Astrocyte of the hippocampus (primary cell): ENCODE measurements around the gene ILDR1.

Experiments
- DNase-seq: peaks from one replicate; pipeline ENCODE4 v3.0.0; 2011; ENCODE audit warnings: low read depth, low spot score

ILDR1 gene

DNA sequence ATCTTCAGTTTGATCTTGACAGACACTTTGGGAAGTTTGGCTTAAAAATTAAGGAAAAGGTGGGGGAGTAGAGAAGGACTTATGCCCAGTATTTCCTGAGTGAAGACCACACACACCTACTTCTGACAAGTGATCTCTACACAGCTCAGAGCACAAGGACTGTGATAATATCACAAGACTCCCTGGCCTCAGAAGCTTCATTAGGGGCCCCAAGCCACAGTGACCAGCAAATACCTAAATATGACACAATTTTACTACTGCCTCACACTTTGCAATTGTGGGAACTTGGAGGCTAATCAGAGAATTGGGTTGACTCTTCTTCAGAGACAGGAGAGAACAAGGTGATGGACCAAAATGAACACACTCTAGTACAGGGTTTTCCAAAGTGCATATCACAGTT lies 2.6 kb downstream of the ILDR1 start:
- DNase-seq, result no peak

GRCh38 chr3:122014741-122015140 lies 7.3 kb downstream of the ILDR1 start:
- no peak for DNase-seq

DNA sequence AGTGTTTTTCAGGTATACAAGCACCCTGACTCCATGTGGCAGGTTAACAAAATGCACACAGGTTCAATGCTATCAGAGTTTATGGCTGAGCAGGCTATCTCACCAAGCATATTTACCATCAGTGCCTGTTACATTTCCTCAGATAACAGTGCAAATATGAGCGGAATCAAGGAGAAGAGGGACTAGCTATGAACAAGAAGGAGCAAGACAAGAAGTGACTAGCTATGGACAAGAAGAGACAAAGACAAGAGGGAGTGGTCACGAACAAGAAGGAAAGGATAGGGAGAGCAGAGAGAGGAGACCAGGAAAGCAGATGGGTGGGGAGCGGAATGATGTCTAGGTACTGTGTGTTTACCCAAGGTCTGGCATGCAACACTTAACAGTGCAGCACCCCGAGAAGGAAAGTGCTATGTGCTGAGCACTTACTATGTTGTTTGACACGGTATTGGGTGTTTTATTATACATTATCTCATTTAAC lies 8.6 kb downstream of the ILDR1 start:
- no peak for DNase-seq

DNA sequence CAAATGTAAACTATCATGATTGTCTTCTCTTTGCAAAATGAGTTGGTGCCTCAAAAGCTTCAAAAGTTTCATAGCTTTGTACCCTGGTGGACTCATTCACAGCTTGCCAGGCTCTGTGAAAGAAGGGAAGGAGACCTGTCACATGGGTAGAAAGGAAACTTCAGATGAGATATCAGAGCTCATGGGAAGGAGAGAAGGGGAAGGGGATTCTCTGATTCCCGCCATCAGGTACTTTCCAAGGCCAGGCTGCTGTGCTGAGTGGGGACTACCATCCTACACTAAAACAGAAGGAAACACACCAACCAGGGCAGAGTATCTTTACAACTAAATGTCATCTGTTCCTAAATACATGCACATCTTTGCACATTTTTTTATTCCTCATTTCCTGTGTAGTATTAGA lies 9.2 kb downstream of the ILDR1 start:
- DNase-seq, result no peak

- DNase-seq, result no peak
Observed at GRCh38 chr3:122011396-122011795, 10.7 kb downstream of the ILDR1 start.

- DNase-seq, result no peak
Observed at GRCh38 chr3:122010506-122010905, 11.5 kb downstream of the ILDR1 start.

DNA sequence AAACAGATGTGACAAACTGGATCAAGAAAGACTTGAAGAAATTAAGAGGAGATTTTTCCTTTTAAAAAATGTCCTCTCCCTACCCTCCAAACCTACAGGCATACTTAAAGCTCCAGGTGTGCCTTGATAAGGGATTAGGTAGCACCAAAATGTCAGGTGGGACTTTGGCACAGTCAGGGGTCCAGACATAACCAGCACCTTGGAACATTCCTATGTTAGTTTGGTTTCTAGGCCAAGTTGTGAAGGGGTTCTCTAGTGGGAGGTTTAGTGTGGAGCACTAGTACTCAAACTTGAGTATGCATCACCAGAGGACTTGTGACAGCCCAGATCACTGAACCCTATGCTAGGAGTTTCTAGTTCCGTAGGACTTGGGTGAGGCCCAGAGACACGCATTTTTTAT lies 13.9 kb downstream of the ILDR1 start:
- DNase-seq, result no peak

DNA sequence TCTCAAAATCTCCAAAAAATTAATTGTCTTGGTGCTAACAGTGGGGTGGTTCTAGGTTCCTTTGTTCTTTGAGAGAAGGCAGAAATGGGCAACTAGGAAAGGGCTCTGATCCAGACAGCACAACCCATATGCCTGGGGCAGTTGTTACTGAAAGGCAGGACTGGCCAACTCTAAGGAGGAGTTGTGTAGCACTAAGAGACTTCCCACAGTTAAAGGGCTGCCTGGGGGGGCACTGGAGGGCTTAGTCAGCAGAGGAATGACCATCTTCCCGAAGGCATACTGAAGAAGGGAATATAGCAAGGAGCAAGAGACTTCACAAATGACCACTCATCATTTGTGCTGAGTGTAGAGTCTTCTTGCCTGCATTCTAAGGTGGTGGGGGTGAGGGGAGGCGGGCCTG lies 15.8 kb downstream of the ILDR1 start:
- no peak for DNase-seq

DNA sequence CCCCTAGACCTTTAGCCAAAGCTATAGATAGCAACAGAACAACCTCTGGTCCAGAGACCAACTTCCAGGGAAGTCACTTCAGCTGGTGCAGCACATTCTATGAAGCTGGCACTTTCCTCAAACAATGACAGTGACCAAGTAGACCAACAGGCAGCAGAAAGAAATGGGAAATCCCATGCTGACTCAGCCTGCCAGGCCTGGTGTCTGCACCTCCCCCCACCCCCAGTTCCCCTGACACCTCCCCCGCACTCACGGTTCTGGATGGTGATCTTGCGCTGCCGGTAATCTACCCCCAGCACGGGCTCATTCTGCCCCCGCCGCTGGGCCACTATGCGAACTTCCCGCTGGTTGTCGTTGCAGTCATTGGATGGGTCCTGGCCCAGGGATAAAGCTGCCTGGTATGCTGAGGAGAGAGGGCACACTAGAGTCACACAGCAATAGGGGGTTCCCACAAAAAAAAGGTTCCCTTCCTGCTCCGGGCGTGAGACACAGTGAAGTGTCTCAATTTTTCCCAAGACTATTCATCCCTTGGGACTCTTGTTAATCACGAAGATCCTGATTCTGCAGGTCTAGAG lies 17.0 kb downstream of the ILDR1 start:
- DNase-seq, result no peak

DNA sequence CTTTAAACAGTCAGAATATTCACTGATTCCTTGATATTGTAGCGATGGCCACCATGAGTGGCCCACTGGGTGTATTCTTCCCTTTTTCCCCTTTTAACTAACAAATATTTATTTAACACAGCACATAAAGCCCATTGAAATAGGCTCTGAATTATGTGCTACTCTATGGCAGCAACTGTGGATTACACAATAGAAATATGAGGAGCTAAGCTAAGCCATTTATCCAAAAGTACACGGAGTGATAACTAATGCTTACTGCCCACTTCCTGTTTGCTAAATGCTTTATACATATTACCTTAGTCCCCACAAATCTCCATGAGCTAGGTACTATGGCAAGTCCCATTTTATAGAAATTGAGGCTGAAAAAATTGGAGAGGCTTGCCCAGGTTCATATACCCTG lies 17.9 kb downstream of the ILDR1 start:
- DNase-seq, result no peak

DNA sequence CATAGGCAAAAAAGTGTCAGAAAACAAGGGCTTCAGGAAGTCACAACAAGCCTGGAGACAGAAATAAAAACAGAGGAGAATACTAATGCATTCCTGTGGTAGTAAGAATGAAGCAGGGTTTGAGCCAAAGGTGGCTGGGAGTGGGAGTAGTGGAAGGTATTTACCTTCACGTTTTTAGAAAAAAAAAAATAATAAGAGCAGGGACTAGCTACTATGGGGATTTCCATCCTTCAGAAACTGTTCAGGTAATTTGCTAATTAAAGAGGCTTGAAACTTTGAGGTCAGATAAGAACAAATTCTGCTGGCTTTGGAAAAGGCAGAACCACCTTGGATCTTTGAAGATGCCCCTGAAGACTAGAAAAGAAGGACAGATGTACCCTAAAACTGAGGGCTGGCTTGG lies 18.4 kb downstream of the ILDR1 start:
- peak; percentile 62 for DNase-seq

GRCh38 chr3:122003112-122003511 lies 18.9 kb downstream of the ILDR1 start:
- DNase-seq, result no peak

- no peak for DNase-seq
Observed at GRCh38 chr3:122002611-122003010, 19.4 kb downstream of the ILDR1 start.

- no peak for DNase-seq
Observed at GRCh38 chr3:122001892-122002291, 20.2 kb downstream of the ILDR1 start.

GRCh38 chr3:122000936-122001605 lies 21.0 kb downstream of the ILDR1 start:
- DNase-seq, result no peak

DNA sequence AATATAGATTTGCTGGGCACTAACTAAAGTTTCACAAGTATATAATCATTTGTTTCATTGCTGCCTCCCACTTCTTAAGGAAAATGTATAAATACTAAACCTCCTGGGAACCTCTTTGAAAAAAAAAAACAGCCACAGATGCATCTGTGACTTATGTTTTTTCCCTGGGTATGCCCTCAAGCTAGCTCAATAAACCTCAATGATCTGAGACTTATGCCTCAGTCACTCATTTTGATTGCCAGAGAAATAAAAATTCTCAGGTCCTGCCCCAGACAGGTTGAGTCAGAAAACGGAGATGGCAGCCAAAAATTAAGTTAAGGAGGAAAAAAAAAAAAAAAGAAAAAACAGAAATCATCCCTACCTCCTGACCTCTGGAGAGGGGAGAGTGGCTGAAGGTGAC lies 22.1 kb downstream of the ILDR1 start:
- DNase-seq, result no peak

- no peak for DNase-seq
Observed at GRCh38 chr3:121998611-121999473, 23.2 kb downstream of the ILDR1 start.

- DNase-seq, result peak; percentile 22
Observed at GRCh38 chr3:121998030-121998580, 23.9 kb downstream of the ILDR1 start.

DNA sequence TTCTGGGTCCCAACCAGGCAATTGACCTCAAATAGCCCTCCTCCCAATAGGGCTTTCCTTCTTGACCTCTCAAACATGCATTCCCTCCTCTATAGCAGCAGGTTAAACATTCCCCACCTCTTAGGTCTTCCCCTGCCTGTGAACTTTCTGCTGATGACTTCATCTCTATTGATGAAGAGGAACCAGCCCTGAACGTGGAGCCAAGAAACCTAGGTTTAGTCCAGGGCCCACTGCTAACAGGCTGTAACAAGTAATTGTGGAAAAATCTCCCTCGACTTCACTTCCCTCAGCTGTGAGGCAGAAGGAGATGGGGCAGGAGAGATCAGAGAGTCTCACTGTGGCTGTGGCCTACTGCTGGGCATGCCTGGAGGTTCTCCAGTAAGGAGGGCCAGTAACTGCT lies 24.7 kb downstream of the ILDR1 start:
- no peak for DNase-seq

- no peak for DNase-seq
Observed at GRCh38 chr3:121996441-121996840, 25.6 kb downstream of the ILDR1 start.

DNA sequence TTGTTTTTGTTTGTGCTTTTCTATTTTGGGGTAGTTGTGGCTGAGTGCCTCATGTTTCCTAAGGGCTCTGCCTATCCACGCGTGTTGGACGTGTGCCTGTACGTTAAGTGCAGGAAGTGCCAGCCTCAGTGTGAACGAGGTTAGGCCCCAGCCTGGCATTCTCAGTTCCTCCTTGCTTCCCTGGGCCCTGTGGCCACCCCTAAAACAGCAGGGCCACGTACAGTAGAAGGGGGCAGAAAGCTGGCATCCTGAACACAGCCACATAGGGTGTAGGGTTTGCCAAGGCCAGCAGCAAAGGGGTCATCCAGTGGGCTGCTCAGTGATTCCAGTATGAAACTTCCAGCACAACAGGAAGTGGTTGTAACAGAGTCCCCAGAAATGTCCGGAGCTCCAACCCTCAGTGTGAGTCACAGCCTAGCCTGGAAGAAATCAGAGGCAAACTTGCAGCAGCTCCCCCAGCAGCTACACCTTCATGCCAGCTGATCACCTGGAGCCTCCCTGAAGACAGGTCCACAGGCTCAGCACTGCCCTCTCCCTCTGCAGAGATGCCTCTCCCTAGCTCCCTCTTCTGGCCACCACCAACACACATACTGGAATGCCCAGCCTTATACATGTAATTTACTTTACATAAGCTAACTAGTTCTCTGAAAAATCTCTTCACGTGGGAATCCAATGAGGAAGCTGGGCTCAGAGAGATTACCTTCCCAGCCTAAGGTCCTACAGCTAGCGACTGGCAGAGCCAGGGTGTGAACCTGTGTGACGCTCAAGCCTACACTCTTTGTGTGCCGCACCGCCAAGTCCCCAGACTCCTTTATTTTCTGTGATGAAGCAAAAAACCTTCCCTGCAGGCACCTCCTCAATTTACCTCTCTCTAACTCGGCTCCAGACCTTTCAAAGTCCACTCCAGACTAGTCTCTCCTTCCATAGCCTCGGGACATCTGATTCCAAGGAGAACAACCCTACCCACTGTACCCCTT lies 26.6 kb downstream of the ILDR1 start:
- peak; percentile 80 for DNase-seq
